ENCODE results near the gene PXT1. TPM values are rescaled to one million over a fixed set of nuclear protein-coding genes. Genes with fewer than 3 reads are reported as not detected.
"Not testable (repeated sequence)": the region's sequence is repeated elsewhere in the genome, so short reads cannot be mapped to it uniquely, and the experiment has no call there.

PXT1 gene
- total RNA-seq, 1 donor from 2014 or later = 0.22 TPM

- no peak for DNase-seq (ENCODE audit: low spot score)
- intact Hi-C loops (cut with DNase I) = no loop called here
These were observed 67.7 kb downstream of the PXT1 start for GRCh38 chr6:36374972-36375371.

GRCh38 chr6:36374194-36374593, 68.5 kb downstream of the PXT1 start:
- intact Hi-C loops (cut with DNase I) = no loop called here
- no peak for DNase-seq (ENCODE audit: low spot score)

GRCh38 chr6:36373368-36374019, 69.2 kb downstream of the PXT1 start:
- DNase-seq (ENCODE audit: low spot score) = no peak
- intact Hi-C loops (cut with DNase I) = no loop called here

- intact Hi-C loops (cut with DNase I) = no loop called here
- DNase-seq (ENCODE audit: low spot score) = no peak
These were observed 70.6 kb downstream of the PXT1 start for GRCh38 chr6:36372088-36372487.

GRCh38 chr6:36371211-36371610, 71.4 kb downstream of the PXT1 start:
- DNase-seq (ENCODE audit: low spot score) = no peak
- intact Hi-C loops (cut with DNase I) = no loop called here

- intact Hi-C loops (cut with DNase I) = no loop called here
- DNase-seq (ENCODE audit: low spot score) = no peak
These were observed 72.0 kb downstream of the PXT1 start for GRCh38 chr6:36370638-36371037.

GRCh38 chr6:36368921-36369865, 73.5 kb downstream of the PXT1 start:
- intact Hi-C loops (cut with DNase I) = no loop called here

GRCh38 chr6:36368421-36368820, 74.2 kb downstream of the PXT1 start:
- DNase-seq (ENCODE audit: low spot score) = no peak
- intact Hi-C loops (cut with DNase I) = no loop called here

More at GRCh38 chr6:36368921-36369865, 73.5 kb downstream of the PXT1 start:
- DNase-seq (ENCODE audit: low spot score) = no peak

GRCh38 chr6:36367743-36368142, 74.9 kb downstream of the PXT1 start:
- intact Hi-C loops (cut with DNase I) = no loop called here
- DNase-seq (ENCODE audit: low spot score) = no peak

- no peak for DNase-seq (ENCODE audit: low spot score)
- intact Hi-C loops (cut with DNase I) = no loop called here
These were observed 77.8 kb downstream of the PXT1 start for GRCh38 chr6:36364669-36365479.

GRCh38 chr6:36364061-36364635, 78.5 kb downstream of the PXT1 start:
- intact Hi-C loops (cut with DNase I); DNase-seq (ENCODE audit: low spot score): not testable (repeated sequence)

- intact Hi-C loops (cut with DNase I); DNase-seq (ENCODE audit: low spot score): not testable (repeated sequence)
These were observed 79.3 kb downstream of the PXT1 start for GRCh38 chr6:36363371-36363752.

GRCh38 chr6:36362551-36363370, 79.9 kb downstream of the PXT1 start:
- intact Hi-C loops (cut with DNase I) = no loop called here
- DNase-seq (ENCODE audit: low spot score) = peak; percentile 89

- no peak for DNase-seq (ENCODE audit: low spot score)
- intact Hi-C loops (cut with DNase I) = no loop called here
These were observed 81.6 kb downstream of the PXT1 start for GRCh38 chr6:36361071-36361470.

GRCh38 chr6:36360241-36361054, 82.2 kb downstream of the PXT1 start:
- DNase-seq (ENCODE audit: low spot score) = peak; percentile 90
- intact Hi-C loops (cut with DNase I) = loop anchor here (1.0 kb wide), 1 partner anchor 58 kb away; no protein-coding TSS in a partner anchor

GRCh38 chr6:36358226-36358915, 84.3 kb downstream of the PXT1 start:
- intact Hi-C loops (cut with DNase I) = loop anchor here (5.0 to 10.0 kb wide), 2 partner anchors 236 to 334 kb away; partner anchors contain the start of genes MAPK14 and SLC26A8
- DNase-seq (ENCODE audit: low spot score) = no peak

- DNase-seq (ENCODE audit: low spot score) = no peak
- intact Hi-C loops (cut with DNase I) = loop anchor here (5.0 to 10.0 kb wide), 2 partner anchors 236 to 333 kb away; partner anchors contain the start of genes MAPK14 and SLC26A8
These were observed 84.8 kb downstream of the PXT1 start for GRCh38 chr6:36357872-36358225.

All from cardiac septum (tissue), 1 donor.